Bone marrow (tissue), 2 donors: ENCODE data around the gene INHBC.

Experiments used
- DNase-seq, 2 donors: peaks; one replicate each; lab custom pipeline; 2025; lab: John Stamatoyannopoulos, UW

The INHBC gene

GRCh38 chr12:57454566-57455373 lies 20.2 kb downstream of the INHBC start, which contains the start of gene INHBE:
Gene INHBE (plus strand): TSS chr12:57455307. CDS start chr12:57455537, 230 bp downstream.
- no peak for DNase-seq

GRCh38 chr12:57455374-57456144 lies 21.0 kb downstream of the INHBC start:
- no peak for DNase-seq

- peak in 1 of 2 donors; percentile 25 for DNase-seq
Observed at GRCh38 chr12:57456145-57456700, 21.6 kb downstream of the INHBC start.

GRCh38 chr12:57456737-57457490 lies 22.3 kb downstream of the INHBC start:
- DNase-seq: no peak

GRCh38 chr12:57458665-57459054 lies 24.1 kb downstream of the INHBC start:
- no peak for DNase-seq

GRCh38 chr12:57459055-57459749 lies 24.6 kb downstream of the INHBC start:
- peak; percentile 75 to 98 for DNase-seq

GRCh38 chr12:57459750-57460467 lies 25.3 kb downstream of the INHBC start, which contains the start of gene GLI1:
Gene GLI1 (plus strand): TSS chr12:57459785. CDS start chr12:57463692, 3,907 bp downstream.
- DNase-seq: no peak

- no peak for DNase-seq
Observed at GRCh38 chr12:57460468-57460784, 25.8 kb downstream of the INHBC start.

GRCh38 chr12:57460841-57461275 lies 26.3 kb downstream of the INHBC start:
- DNase-seq: no peak

GRCh38 chr12:57461276-57461916 lies 26.8 kb downstream of the INHBC start:
- DNase-seq: no peak

- DNase-seq: peak in 1 of 2 donors; percentile 43
Observed at GRCh38 chr12:57461917-57462250, 27.3 kb downstream of the INHBC start.

GRCh38 chr12:57462251-57462911 lies 27.8 kb downstream of the INHBC start:
- peak; percentile 55 to 79 for DNase-seq

GRCh38 chr12:57462912-57463253 lies 28.3 kb downstream of the INHBC start:
- no peak for DNase-seq

- no peak for DNase-seq
Observed at GRCh38 chr12:57464569-57464968, 30.0 kb downstream of the INHBC start.

GRCh38 chr12:57465030-57465746 lies 30.6 kb downstream of the INHBC start:
- no peak for DNase-seq

- no peak for DNase-seq
Observed at GRCh38 chr12:57465747-57466505, 31.3 kb downstream of the INHBC start.

GRCh38 chr12:57467212-57467874 lies 32.8 kb downstream of the INHBC start:
- DNase-seq: no peak

- DNase-seq: no peak
Observed at GRCh38 chr12:57467915-57468314, 33.3 kb downstream of the INHBC start.
